Panc1 (cell line): ENCODE results near the gene TEKT2. TPM values are rescaled to one million over a fixed set of nuclear protein-coding genes. Genes with fewer than 3 reads are reported as not detected.

ENCODE experiments used
- ATAC-seq: fragments of 200-7000 bp; cut with Tn5 transposase; 2 replicates; pipeline ENCODE4 v1.9.1; 2020; ENCODE audit warnings: mild to moderate bottlenecking, moderate library complexity
- BruUV-seq: library from RNA; stranded (reverse); fragments of 400-500 nt; replicated peaks from 2 replicates; lab custom pipeline; 2021; lab: Mats Ljungman, UMichigan
- CTCF ChIA-PET: fragments of 300-600 bp; sonication (Branson Sonifier 250); formaldehyde crosslinking; loops from one replicate; lab custom pipeline; 2022; ENCODE audit warnings: antibody characterized with exemption; lab: Charles Lee
- POLR2A ChIA-PET: fragments of 300-600 bp; sonication (Branson Sonifier 250); formaldehyde crosslinking; loops from one replicate; lab custom pipeline; 2022; ENCODE audit warnings: antibody characterized with exemption; lab: Charles Lee
- DNase-seq: peaks from one replicate; pipeline ENCODE4 v3.0.0-alpha.2; 2010; ENCODE audit warnings: low read depth, low spot score
- H3K27ac ChIP-seq: 2 replicates; pipeline ENCODE4 v1.5.1; 2011; ENCODE audit warnings: mild to moderate bottlenecking, low read length, inconsistent platforms
- H3K27me3 ChIP-seq: fragments of 200-500 bp; sonication (Bioruptor generic); 2 replicates; pipeline ENCODE4 v1.6.0; 2014; ENCODE audit warnings: low read length, inconsistent platforms; ENCODE audit not compliant: control insufficient read depth, insufficient read depth
- H3K36me3 ChIP-seq: fragments of 200-500 bp; sonication (Bioruptor generic); 2 replicates; pipeline ENCODE4 v1.5.1; 2014; ENCODE audit warnings: inconsistent platforms, mild to moderate bottlenecking, low read length, moderate library complexity; ENCODE audit not compliant: control insufficient read depth, insufficient read depth
- H3K4me1 ChIP-seq: 2 replicates; pipeline ENCODE4 v1.5.1; 2011; ENCODE audit warnings: inconsistent platforms, mild to moderate bottlenecking, low read length, moderate library complexity; ENCODE audit not compliant: control insufficient read depth, insufficient read depth
- H3K4me3 ChIP-seq, 2 experiments: 2 replicates each; pipeline ENCODE4 v1.5.1; 2011 to 2012; ENCODE audit warnings: low read depth in 2 of 2, low read length in 2 of 2, mild to moderate bottlenecking in 2 of 2, inconsistent platforms in 1 of 2, moderate library complexity in 1 of 2
- H3K9me3 ChIP-seq: fragments of 200-500 bp; sonication (Bioruptor generic); 2 replicates; pipeline ENCODE4 v1.5.1; 2014; ENCODE audit warnings: low read depth, mild to moderate bottlenecking, inconsistent platforms, low read length, moderate library complexity; ENCODE audit not compliant: control insufficient read depth, insufficient read depth
- POLR2AphosphoS5 ChIP-seq: IDR thresholded peaks from 2 replicates; pipeline ENCODE4 v1.6.1; 2012; ENCODE audit warnings: mild to moderate bottlenecking, low read depth, low read length, moderate library complexity
- SIN3A ChIP-seq: IDR thresholded peaks from 2 replicates; pipeline ENCODE4 v1.6.1; 2012; ENCODE audit warnings: low read depth, mild to moderate bottlenecking, low read length, moderate library complexity, borderline replicate concordance; ENCODE audit not compliant: insufficient read depth
- TCF7L2 ChIP-seq: IDR thresholded peaks from 2 replicates; pipeline ENCODE4 v1.6.1; 2011; ENCODE audit warnings: mild to moderate bottlenecking, low read depth, low read length, inconsistent platforms
- in situ Hi-C: cut with HindIII; loops from 2 replicates; pipeline ENCODE4 v1.10.0; 2016; ENCODE audit warnings: low sequenced_read_pairs, low pct_unique_long_range_greater_than_20kb
- intact Hi-C: fragments of 100-400 bp; cut with micrococcal nuclease; formaldehyde crosslinking; loops from one replicate; pipeline ENCODE4 v1.10.0; 2022; ENCODE audit not compliant: unreplicated experiment
- total RNA-seq: library from RNA; stranded (reverse); gene quantifications from one replicate; pipeline ENCODE4 v1.2.1, GENCODE V29; 2021; ENCODE audit not compliant: unreplicated experiment
- TF ChIP-seq, protein P1 (sequence below), 2 experiments: IDR thresholded peaks; 2 replicates each; pipeline ENCODE4 v1.6.1; 2011 to 2012; ENCODE audit warnings: low read depth in 2 of 2, control low read depth in 1 of 2, low read length in 1 of 2, mild to moderate bottlenecking in 1 of 2, moderate library complexity in 1 of 2; ENCODE audit not compliant: insufficient read depth in 1 of 2
- TF ChIP-seq, protein P2 (sequence below): fragments of 450-650 bp; IDR thresholded peaks from 2 replicates; pipeline ENCODE4 v1.5.1; 2017; ENCODE audit warnings: mild to moderate bottlenecking

The TEKT2 gene
- total RNA-seq, 1 experiment from 2014 or later, result 0.23 TPM

DNA sequence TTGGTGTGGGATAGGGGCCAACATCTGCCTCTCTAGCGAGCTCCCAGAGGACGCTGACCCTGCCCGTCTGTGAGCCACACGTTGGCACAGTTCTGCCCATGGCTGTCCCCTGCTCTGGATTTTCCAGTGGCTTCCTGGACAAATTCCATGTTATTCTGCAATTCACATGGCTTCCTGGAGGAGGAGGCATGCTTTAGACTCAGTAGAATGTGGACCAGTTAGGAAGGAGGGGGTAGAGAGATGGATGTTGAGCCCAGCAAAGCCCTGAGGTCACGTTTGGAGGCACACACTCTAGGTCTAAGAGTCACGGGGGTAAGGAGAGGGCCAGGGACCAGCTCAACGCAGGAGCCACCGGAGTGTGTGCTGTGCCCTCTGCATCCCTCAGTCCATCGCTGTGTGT, 28.9 kb downstream of the TEKT2 start:
- in situ Hi-C loops, result no loop called here
- CTCF ChIA-PET, result no interaction called here
- POLR2A ChIA-PET, result interaction anchor here (0.6 kb wide), 1 partner anchor 21 kb away, joined by 3 read pairs; no protein-coding TSS in a partner anchor
- no peak for ATAC-seq
- Histone ChIP-seq H3K36me3 (no peaks in the 10 kb centered on the region), H3K4me1 (peaks cover 12% of the 10 kb centered on the region; the same call in 1 of the 2 replicates), H3K9me3 (no peaks in the 10 kb centered on the region), H3K27ac (no peak overlapping the region), H3K4me3 (no peak overlapping the region), H3K27me3 (no peaks in the 10 kb centered on the region)
- BruUV-seq, result no TSS peak
- TF ChIP-seq, protein P1, sequence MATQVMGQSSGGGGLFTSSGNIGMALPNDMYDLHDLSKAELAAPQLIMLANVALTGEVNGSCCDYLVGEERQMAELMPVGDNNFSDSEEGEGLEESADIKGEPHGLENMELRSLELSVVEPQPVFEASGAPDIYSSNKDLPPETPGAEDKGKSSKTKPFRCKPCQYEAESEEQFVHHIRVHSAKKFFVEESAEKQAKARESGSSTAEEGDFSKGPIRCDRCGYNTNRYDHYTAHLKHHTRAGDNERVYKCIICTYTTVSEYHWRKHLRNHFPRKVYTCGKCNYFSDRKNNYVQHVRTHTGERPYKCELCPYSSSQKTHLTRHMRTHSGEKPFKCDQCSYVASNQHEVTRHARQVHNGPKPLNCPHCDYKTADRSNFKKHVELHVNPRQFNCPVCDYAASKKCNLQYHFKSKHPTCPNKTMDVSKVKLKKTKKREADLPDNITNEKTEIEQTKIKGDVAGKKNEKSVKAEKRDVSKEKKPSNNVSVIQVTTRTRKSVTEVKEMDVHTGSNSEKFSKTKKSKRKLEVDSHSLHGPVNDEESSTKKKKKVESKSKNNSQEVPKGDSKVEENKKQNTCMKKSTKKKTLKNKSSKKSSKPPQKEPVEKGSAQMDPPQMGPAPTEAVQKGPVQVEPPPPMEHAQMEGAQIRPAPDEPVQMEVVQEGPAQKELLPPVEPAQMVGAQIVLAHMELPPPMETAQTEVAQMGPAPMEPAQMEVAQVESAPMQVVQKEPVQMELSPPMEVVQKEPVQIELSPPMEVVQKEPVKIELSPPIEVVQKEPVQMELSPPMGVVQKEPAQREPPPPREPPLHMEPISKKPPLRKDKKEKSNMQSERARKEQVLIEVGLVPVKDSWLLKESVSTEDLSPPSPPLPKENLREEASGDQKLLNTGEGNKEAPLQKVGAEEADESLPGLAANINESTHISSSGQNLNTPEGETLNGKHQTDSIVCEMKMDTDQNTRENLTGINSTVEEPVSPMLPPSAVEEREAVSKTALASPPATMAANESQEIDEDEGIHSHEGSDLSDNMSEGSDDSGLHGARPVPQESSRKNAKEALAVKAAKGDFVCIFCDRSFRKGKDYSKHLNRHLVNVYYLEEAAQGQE (IDR thresholded peaks at IDR 0.05; ENCODE audit: insufficient read depth in 1 of 2, low read depth in 2 of 2, low read length in 1 of 2), result no peak
- TF ChIP-seq POLR2AphosphoS5 (no peak), SIN3A (no peak), TCF7L2 (no peak)
- TF ChIP-seq, protein P2, sequence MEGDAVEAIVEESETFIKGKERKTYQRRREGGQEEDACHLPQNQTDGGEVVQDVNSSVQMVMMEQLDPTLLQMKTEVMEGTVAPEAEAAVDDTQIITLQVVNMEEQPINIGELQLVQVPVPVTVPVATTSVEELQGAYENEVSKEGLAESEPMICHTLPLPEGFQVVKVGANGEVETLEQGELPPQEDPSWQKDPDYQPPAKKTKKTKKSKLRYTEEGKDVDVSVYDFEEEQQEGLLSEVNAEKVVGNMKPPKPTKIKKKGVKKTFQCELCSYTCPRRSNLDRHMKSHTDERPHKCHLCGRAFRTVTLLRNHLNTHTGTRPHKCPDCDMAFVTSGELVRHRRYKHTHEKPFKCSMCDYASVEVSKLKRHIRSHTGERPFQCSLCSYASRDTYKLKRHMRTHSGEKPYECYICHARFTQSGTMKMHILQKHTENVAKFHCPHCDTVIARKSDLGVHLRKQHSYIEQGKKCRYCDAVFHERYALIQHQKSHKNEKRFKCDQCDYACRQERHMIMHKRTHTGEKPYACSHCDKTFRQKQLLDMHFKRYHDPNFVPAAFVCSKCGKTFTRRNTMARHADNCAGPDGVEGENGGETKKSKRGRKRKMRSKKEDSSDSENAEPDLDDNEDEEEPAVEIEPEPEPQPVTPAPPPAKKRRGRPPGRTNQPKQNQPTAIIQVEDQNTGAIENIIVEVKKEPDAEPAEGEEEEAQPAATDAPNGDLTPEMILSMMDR, result no peak
- intact Hi-C loops, result no loop called here
- DNase-seq, result no peak

DNA sequence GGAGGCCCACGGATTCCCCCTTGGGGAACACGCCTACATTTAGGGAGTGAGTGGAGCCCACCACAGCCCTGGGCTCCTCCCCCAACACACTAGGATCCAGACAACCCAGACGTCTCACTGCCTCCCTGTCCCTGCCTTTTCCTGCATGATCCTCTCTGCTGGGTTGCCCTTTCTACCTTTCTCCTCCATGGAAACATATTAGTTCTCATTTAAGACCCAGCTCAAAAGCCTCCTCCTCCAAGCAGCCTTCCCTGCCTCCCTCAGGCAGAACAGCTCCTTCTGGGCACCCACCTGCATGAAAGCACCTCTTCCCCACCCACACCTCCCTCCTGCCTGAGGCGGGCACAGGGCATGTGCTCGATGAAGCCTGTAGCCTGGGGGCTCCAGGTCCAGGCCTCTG, 30.5 kb downstream of the TEKT2 start:
- in situ Hi-C loops (no loop called here), intact Hi-C loops (no loop called here)
- H3K9me3 ChIP-seq, result no peaks in the 10 kb centered on the region
- H3K27me3 ChIP-seq, result no peaks in the 10 kb centered on the region
- TF ChIP-seq, protein P2, result no peak
- TF ChIP-seq, protein P1 (IDR thresholded peaks at IDR 0.05; ENCODE audit: insufficient read depth in 1 of 2, low read depth in 2 of 2, low read length in 1 of 2), result no peak
- no peak for TF ChIP-seq POLR2AphosphoS5
- TF ChIP-seq TCF7L2, result no peak
- TF ChIP-seq SIN3A, result no peak
- BruUV-seq, result no TSS peak
- H3K36me3 ChIP-seq, result no peaks in the 10 kb centered on the region
- H3K27ac ChIP-seq, result no peak overlapping the region
- no peak overlapping the region for H3K4me3 ChIP-seq
- POLR2A ChIA-PET, result no interaction called here
- CTCF ChIA-PET, result no interaction called here
- no peak for ATAC-seq
- DNase-seq, result no peak
- H3K4me1 ChIP-seq, result 0 out of 2 replicates have a peak, but pooled peaks cover under 1% of the 10 kb centered on the region
